ENCODE measurements around the gene SNX11. TPM values are rescaled to one million over a fixed set of nuclear protein-coding genes. Genes with fewer than 3 reads are reported as not detected.

The SNX11 gene
- total RNA-seq, 1 experiment from 2014 or later, result 28.1 TPM

GRCh38 chr17:48131216-48131824 lies 23.8 kb downstream of the SNX11 start:
- ChIA-PET CTCF (interaction anchor here (0.5 to 1.2 kb wide), 11 partner anchors 12 to 128 kb away, joined by 3 to 17 read pairs (median 5); no protein-coding TSS in a partner anchor), POLR2A (interaction anchor here (0.7 kb wide), 1 partner anchor 111 kb away, joined by 5 read pairs; no protein-coding TSS in a partner anchor)
- Histone ChIP-seq H3K9me3 (ENCODE audit: control insufficient read depth, insufficient read depth, low read depth, low read length) (no peaks in the 10 kb centered on the region), H3K4me1 (ENCODE audit: control insufficient read depth, insufficient read depth, low read length) (peaks cover 13% of the 10 kb centered on the region), H3K4me3 (ENCODE audit: low read depth in 2 of 2, low read length in 2 of 2) (no peak overlapping the region), H3K36me3 (ENCODE audit: control insufficient read depth, insufficient read depth, low read length) (no peaks in the 10 kb centered on the region), H3K27me3 (ENCODE audit: control insufficient read depth, insufficient read depth, low read length) (no peaks in the 10 kb centered on the region), H3K27ac (ENCODE audit: low read length) (no peak overlapping the region)
- TF ChIP-seq SIN3A (IDR thresholded peaks at IDR 0.05; ENCODE audit: borderline replicate concordance, insufficient read depth, low read depth, low read length), result no peak
- no peak for TF ChIP-seq REST (IDR thresholded peaks at IDR 0.05; ENCODE audit: insufficient read depth in 1 of 2, low read depth in 2 of 2, low read length in 1 of 2)
- TF ChIP-seq CTCF (IDR thresholded peaks at IDR 0.05), result peak; percentile 89
- no peak for TF ChIP-seq POLR2AphosphoS5 (IDR thresholded peaks at IDR 0.05; ENCODE audit: low read depth, low read length)
- intact Hi-C loops (cut with micrococcal nuclease; ENCODE audit: unreplicated experiment) (loop anchor here (2.0 kb wide), 1 partner anchor 105 kb away; no protein-coding TSS in a partner anchor), in situ Hi-C loops (cut with HindIII; ENCODE audit: low pct_unique_long_range_greater_than_20kb, low sequenced_read_pairs) (no loop called here)
- ATAC-seq (peak; percentile 92), DNase-seq (ENCODE audit: low read depth, low spot score) (peak; percentile 53)
- no TSS peak for BruUV-seq (replicated peaks)

GRCh38 chr17:48132385-48132784 lies 24.8 kb downstream of the SNX11 start:
- Histone ChIP-seq H3K36me3 (ENCODE audit: control insufficient read depth, insufficient read depth, low read length) (no peaks in the 10 kb centered on the region), H3K27me3 (ENCODE audit: control insufficient read depth, insufficient read depth, low read length) (no peaks in the 10 kb centered on the region), H3K27ac (ENCODE audit: low read length) (no peak overlapping the region), H3K4me3 (ENCODE audit: low read depth in 2 of 2, low read length in 2 of 2) (no peak overlapping the region), H3K4me1 (ENCODE audit: control insufficient read depth, insufficient read depth, low read length) (peaks cover 4% of the 10 kb centered on the region), H3K9me3 (ENCODE audit: control insufficient read depth, insufficient read depth, low read depth, low read length) (no peaks in the 10 kb centered on the region)
- ATAC-seq (no peak), DNase-seq (ENCODE audit: low read depth, low spot score) (no peak)
- in situ Hi-C loops (cut with HindIII; ENCODE audit: low pct_unique_long_range_greater_than_20kb, low sequenced_read_pairs), result no loop called here
- POLR2A ChIA-PET, result interaction anchor here (0.6 kb wide), 1 partner anchor 517 kb away, joined by 4 read pairs; no protein-coding TSS in a partner anchor
- intact Hi-C loops (cut with micrococcal nuclease; ENCODE audit: unreplicated experiment), result no loop called here
- TF ChIP-seq TCF7L2 (IDR thresholded peaks at IDR 0.05; ENCODE audit: low read depth, low read length) (no peak), POLR2AphosphoS5 (IDR thresholded peaks at IDR 0.05; ENCODE audit: low read depth, low read length) (no peak), REST (IDR thresholded peaks at IDR 0.05; ENCODE audit: insufficient read depth in 1 of 2, low read depth in 2 of 2, low read length in 1 of 2) (no peak), CTCF (IDR thresholded peaks at IDR 0.05) (no peak), SIN3A (IDR thresholded peaks at IDR 0.05; ENCODE audit: borderline replicate concordance, insufficient read depth, low read depth, low read length) (no peak)
- CTCF ChIA-PET, result interaction anchor here (1.2 kb wide), 1 partner anchor 52 kb away, joined by 6 read pairs; no protein-coding TSS in a partner anchor
- BruUV-seq (replicated peaks), result no TSS peak
